ENCODE results near the gene SPNS1. TPM values are rescaled to one million over a fixed set of nuclear protein-coding genes. Genes with fewer than 3 reads are reported as not detected.
"Not testable (repeated sequence)": the region's sequence is repeated elsewhere in the genome, so short reads cannot be mapped to it uniquely, and the experiment has no call there.

SPNS1 gene
- total RNA-seq, 1 donor from 2014 or later, result 59.3 TPM

GRCh38 chr16:28935924-28936783 is 38.4 kb upstream of the SPNS1 start:
- intact Hi-C loops (cut with DNase I), result no loop called here
- H3K4me1 ChIP-seq, result no peaks in the 10 kb centered on the region
- H3K4me3 ChIP-seq, result peak overlapping the region in 1 of 2 donors; percentile 44
- TF ChIP-seq, protein P1, sequence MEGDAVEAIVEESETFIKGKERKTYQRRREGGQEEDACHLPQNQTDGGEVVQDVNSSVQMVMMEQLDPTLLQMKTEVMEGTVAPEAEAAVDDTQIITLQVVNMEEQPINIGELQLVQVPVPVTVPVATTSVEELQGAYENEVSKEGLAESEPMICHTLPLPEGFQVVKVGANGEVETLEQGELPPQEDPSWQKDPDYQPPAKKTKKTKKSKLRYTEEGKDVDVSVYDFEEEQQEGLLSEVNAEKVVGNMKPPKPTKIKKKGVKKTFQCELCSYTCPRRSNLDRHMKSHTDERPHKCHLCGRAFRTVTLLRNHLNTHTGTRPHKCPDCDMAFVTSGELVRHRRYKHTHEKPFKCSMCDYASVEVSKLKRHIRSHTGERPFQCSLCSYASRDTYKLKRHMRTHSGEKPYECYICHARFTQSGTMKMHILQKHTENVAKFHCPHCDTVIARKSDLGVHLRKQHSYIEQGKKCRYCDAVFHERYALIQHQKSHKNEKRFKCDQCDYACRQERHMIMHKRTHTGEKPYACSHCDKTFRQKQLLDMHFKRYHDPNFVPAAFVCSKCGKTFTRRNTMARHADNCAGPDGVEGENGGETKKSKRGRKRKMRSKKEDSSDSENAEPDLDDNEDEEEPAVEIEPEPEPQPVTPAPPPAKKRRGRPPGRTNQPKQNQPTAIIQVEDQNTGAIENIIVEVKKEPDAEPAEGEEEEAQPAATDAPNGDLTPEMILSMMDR (IDR thresholded peaks at IDR 0.05), result no peak
- no peak overlapping the region for H3K27ac ChIP-seq
- no peaks in the 10 kb centered on the region for H3K36me3 ChIP-seq
- DNase-seq (ENCODE audit: low spot score in 2 of 2), result peak; percentile 54 to 84
- H3K9me3 ChIP-seq, result no peaks in the 10 kb centered on the region
- H3K27me3 ChIP-seq, result no peaks in the 10 kb centered on the region

DNA sequence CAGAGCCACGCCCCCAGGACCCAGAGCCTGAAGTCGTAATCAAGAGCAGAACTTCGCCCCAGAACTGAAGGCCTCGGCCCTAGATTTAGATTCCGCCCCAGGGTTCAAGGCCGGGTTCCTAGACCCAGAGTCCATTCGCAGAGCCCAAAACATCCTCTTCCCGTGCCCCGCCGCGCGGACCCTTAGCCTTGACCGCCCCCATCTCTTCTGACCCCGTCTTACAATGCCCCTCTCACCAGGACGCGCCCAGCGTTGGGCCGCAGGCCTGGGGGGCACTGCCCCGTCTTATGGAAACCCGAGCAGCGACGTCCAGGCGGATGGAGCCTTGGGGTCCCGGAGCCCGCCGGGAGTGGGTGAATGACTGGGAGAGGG is 37.8 kb upstream of the SPNS1 start:
- no peaks in the 10 kb centered on the region for H3K9me3 ChIP-seq
- TF ChIP-seq, protein P1 (IDR thresholded peaks at IDR 0.05), result no peak
- no peak for DNase-seq (ENCODE audit: low spot score in 2 of 2)
- no peaks in the 10 kb centered on the region for H3K36me3 ChIP-seq
- H3K27ac ChIP-seq, result no peak overlapping the region
- H3K27me3 ChIP-seq, result no peaks in the 10 kb centered on the region
- H3K4me1 ChIP-seq, result no peaks in the 10 kb centered on the region
- intact Hi-C loops (cut with DNase I), result no loop called here
- H3K4me3 ChIP-seq, result no peak overlapping the region

DNA sequence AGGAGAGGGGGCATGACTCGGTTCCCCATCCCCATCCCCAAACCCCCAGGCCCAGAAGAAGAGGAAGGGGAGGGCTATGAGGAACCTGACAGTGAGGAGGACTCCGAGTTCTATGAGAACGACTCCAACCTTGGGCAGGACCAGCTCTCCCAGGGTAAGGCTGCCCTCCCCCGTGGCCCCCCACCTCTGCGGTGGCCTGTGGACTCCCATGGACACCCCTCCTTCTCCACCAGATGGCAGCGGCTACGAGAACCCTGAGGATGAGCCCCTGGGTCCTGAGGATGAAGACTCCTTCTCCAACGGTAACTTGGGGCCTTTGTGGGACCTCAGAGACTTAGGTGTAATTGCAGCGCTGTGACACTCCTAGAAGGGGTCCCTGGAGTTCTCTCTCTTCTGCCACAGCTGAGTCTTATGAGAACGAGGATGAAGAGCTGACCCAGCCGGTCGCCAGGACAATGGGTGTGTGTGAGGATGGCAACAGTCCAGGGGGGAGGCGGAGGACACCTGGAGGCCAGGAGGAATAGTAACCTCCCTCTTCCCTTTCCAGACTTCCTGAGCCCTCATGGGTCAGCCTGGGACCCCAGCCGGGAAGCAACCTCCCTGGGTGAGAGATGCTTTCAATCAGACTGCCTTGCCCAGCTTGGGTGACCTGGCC is 37.2 kb upstream of the SPNS1 start:
- Histone ChIP-seq H3K4me3 (no peak overlapping the region), H3K27ac (no peak overlapping the region), H3K27me3 (no peaks in the 10 kb centered on the region), H3K9me3 (no peaks in the 10 kb centered on the region), H3K4me1 (no peaks in the 10 kb centered on the region), H3K36me3 (no peaks in the 10 kb centered on the region)
- intact Hi-C loops (cut with DNase I), result no loop called here
- DNase-seq (ENCODE audit: low spot score in 2 of 2), result no peak
- TF ChIP-seq, protein P1 (IDR thresholded peaks at IDR 0.05), result no peak

DNA sequence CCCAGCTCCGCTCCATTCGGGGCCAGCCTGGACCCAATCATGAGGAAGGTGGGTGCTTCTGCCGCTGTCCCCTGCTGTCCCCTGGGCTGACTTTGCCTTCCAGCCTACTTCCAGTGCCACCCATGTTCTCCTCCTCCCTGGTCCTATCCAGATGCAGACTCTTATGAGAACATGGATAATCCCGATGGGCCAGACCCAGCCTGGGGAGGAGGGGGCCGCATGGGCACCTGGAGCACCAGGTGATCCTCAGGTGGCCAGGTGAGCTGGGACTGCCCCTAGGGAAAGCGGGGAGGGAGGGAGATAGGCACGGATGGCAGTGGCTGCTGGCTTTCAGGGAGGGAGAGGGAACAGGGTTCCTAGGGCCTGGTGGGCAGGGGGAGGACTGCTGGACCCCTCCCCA is 35.9 kb upstream of the SPNS1 start:
- no peak for DNase-seq (ENCODE audit: low spot score in 2 of 2)
- Histone ChIP-seq H3K27ac (no peak overlapping the region), H3K4me3 (no peak overlapping the region), H3K9me3 (no peaks in the 10 kb centered on the region), H3K4me1 (no peaks in the 10 kb centered on the region), H3K27me3 (no peaks in the 10 kb centered on the region), H3K36me3 (no peaks in the 10 kb centered on the region)
- intact Hi-C loops (cut with DNase I), result no loop called here
- TF ChIP-seq, protein P1 (IDR thresholded peaks at IDR 0.05), result no peak

DNA sequence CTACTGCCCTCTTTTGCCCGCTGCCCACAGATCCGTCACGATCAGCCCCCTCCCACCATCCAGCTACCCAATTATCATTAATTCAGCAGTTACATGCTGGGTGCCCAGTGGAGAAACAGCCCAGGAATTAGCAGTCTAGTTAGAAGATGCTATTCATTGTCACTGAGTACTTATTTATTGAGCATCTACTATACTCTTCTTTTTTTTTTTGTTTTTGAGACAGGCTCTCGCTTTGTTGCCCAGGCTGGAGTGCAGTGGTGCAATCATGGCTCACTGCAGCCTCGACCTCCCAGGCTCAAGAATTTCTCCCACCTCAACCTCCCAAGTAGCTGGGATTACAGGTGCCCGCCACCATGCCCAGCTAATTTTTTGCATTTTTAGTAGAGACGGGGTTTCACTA is 34.8 kb upstream of the SPNS1 start:
- H3K27ac ChIP-seq; H3K4me3 ChIP-seq; H3K9me3 ChIP-seq; DNase-seq (ENCODE audit: low spot score in 2 of 2); H3K4me1 ChIP-seq; intact Hi-C loops (cut with DNase I); H3K36me3 ChIP-seq; H3K27me3 ChIP-seq: not testable (repeated sequence)

DNA sequence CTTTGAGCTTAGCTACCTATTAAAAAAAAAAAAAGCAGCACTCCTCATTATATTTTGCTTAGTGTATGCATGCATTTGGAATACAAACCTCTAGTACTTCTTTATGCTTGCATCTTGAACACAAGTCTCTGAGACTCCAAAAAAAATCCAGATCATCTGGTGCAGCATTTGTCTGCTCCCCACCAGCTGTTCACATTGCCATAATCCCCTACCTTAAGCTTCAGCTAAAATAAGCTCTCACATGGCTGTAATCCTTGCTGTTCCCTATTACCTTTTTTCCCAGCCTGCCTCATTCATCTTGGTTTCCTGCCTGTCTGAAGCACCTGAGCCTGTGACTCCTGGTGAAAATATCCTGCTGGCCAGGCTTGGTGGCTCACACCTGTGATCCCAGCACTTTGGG is 31.3 kb upstream of the SPNS1 start:
- Histone ChIP-seq H3K36me3 (no peaks in the 10 kb centered on the region), H3K27ac (no peak overlapping the region), H3K4me1 (peaks cover 0 to 4% of the 10 kb centered on the region in 2 donors), H3K9me3 (no peaks in the 10 kb centered on the region), H3K4me3 (no peak overlapping the region), H3K27me3 (no peaks in the 10 kb centered on the region)
- TF ChIP-seq, protein P1 (IDR thresholded peaks at IDR 0.05), result no peak
- intact Hi-C loops (cut with DNase I), result no loop called here
- DNase-seq (ENCODE audit: low spot score in 2 of 2), result no peak
